Measurements from ENCODE around the gene THRSP.

DNA sequence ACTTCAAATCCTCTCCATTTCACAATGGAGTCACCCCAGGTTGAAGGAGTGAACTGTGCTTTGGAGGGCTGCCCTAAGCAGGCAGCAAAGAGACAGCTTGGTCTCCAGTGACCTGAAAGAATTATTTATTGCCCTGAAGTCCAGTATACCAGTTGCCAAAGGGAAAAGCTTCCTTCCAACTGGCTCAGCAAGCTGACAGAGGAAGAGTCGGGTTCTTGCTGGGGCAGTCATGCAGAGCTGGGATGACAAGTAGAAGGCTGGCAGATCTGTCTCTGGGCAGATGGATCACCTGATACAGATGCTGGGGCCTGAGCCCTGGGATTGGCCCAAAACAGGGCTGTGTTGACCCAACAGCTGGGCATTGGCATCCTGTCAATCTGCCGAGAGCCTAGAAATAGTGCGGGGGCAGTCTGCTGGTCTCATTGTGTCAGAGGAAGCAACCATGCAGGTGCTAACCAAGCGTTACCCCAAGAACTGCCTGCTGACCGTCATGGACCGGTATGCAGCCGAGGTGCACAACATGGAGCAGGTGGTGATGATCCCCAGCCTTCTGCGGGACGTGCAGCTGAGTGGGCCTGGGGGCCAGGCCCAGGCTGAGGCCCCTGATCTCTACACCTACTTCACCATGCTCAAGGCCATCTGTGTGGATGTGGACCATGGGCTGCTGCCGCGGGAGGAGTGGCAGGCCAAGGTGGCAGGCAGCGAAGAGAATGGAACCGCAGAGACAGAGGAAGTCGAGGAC is at the start of gene THRSP:
- TF ChIP-seq ZNF274 (IDR thresholded peaks at IDR 0.05; ENCODE audit: low read depth, low read length), result no peak
- TF ChIP-seq YY1 (IDR thresholded peaks at IDR 0.05; ENCODE audit: insufficient read depth, insufficient read length), result no peak
- no peak for TF ChIP-seq SUZ12 (IDR thresholded peaks at IDR 0.05; ENCODE audit: extremely low read depth, insufficient read depth, insufficient read length)
